Endothelial cell of umbilical vein (primary cell): ENCODE measurements around the gene ATP2A2. TPM values are rescaled to one million over a fixed set of nuclear protein-coding genes. Genes with fewer than 3 reads are reported as not detected.

Experiments
- BruUV-seq: library from RNA; stranded (reverse); fragments of 400-500 nt; replicated peaks from 2 replicates; lab custom pipeline; 2021; lab: Mats Ljungman, UMichigan
- CTCF ChIA-PET: fragments of 300-600, 350-600 bp; sonication (Branson Sonifier 250); formaldehyde crosslinking; loops from one replicate; lab custom pipeline; 2021; ENCODE audit warnings: antibody characterized with exemption, inconsistent platforms; lab: Charles Lee
- POLR2A ChIA-PET: fragments of 300-600, 350-600 bp; sonication (Branson Sonifier 250); formaldehyde crosslinking; loops from one replicate; lab custom pipeline; 2021; ENCODE audit warnings: antibody characterized with exemption, inconsistent platforms; lab: Charles Lee
- DNase-seq: peaks from one replicate; pipeline ENCODE4 v3.0.0-alpha.2; 2011; ENCODE audit warnings: low read depth, low spot score
- FAIRE-seq: peaks from 2 replicates; lab custom pipeline; 2011; peaks lifted over from hg19 to GRCh38; lab: Jason Lieb, UNC
- H2AFZ ChIP-seq: 2 replicates; pipeline ENCODE4 v1.6.0; 2012; ENCODE audit warnings: low read depth, low read length, control low read depth, inconsistent platforms
- H3K27ac ChIP-seq: 2 replicates; pipeline ENCODE4 v1.5.1; 2011; ENCODE audit warnings: low read depth, mild to moderate bottlenecking, control low read depth, low read length, moderate library complexity; ENCODE audit not compliant: insufficient read depth
- H3K27me3 ChIP-seq, 2 experiments: 2 replicates each; pipeline versions ENCODE4 v1.6.0 to v1.6.1; 2011; ENCODE audit warnings: low read length in 2 of 2, mixed read lengths in 1 of 2; ENCODE audit not compliant: control insufficient read depth in 2 of 2, insufficient read depth in 2 of 2
- H3K36me3 ChIP-seq, 2 experiments: 2 replicates in 1 of 2; 3 replicates in 1 of 2; pipeline ENCODE4 v1.5.1; 2011; ENCODE audit warnings: low read length in 2 of 2, mild to moderate bottlenecking in 1 of 2, moderate library complexity in 1 of 2; ENCODE audit not compliant: control insufficient read depth in 2 of 2, insufficient read depth in 2 of 2; ENCODE audit errors: extremely low read depth in 1 of 2
- H3K4me1 ChIP-seq: 3 replicates; pipeline ENCODE4 v1.5.1; 2011; ENCODE audit warnings: mild to moderate bottlenecking, low read length; ENCODE audit not compliant: control insufficient read depth, insufficient read depth; ENCODE audit errors: extremely low read depth
- H3K4me2 ChIP-seq: 2 replicates; pipeline ENCODE4 v1.6.1; 2011; ENCODE audit warnings: low read length, control low read depth, mixed read lengths; ENCODE audit not compliant: insufficient read depth
- H3K4me3 ChIP-seq, 3 experiments: fragments of 200-600 bp in 1 of 3; sonication (generic), shearing (Covaris generic) in 1 of 3; replicated peaks in 1 of 3; 2 replicates each; pipeline ENCODE4 v1.5.1; 2011 to 2016; ENCODE audit warnings: control low read depth in 3 of 3, low read length in 3 of 3, mild to moderate bottlenecking in 2 of 3, inconsistent platforms in 1 of 3, low read depth in 1 of 3, moderate library complexity in 1 of 3; ENCODE audit not compliant: insufficient read depth in 1 of 3
- H3K79me2 ChIP-seq: 2 replicates; pipeline ENCODE4 v1.6.0; 2012; ENCODE audit warnings: low read length, inconsistent platforms; ENCODE audit not compliant: control insufficient read depth, insufficient read depth
- H3K9ac ChIP-seq: replicated peaks from 2 replicates; pipeline ENCODE3; 2011; ENCODE audit warnings: low read length, control low read depth; ENCODE audit not compliant: insufficient read depth; ENCODE audit errors: extremely low read depth
- H3K9me1 ChIP-seq: replicated peaks from 3 replicates; pipeline ENCODE4 v1.6.0; 2011; ENCODE audit warnings: mild to moderate bottlenecking, low read length; ENCODE audit not compliant: control insufficient read depth, insufficient read depth; ENCODE audit errors: extremely low read depth
- H3K9me3 ChIP-seq: replicated peaks from 2 replicates; pipeline ENCODE4 v1.5.1; 2012; ENCODE audit warnings: low read length, inconsistent platforms; ENCODE audit not compliant: control insufficient read depth, insufficient read depth
- H4K20me1 ChIP-seq: replicated peaks from 2 replicates; pipeline ENCODE3; 2011; ENCODE audit warnings: mild to moderate bottlenecking, low read length; ENCODE audit not compliant: control insufficient read depth, insufficient read depth; ENCODE audit errors: extremely low read depth
- EZH2 ChIP-seq: IDR thresholded peaks from 2 replicates; pipeline ENCODE4 v1.6.1; 2012; ENCODE audit warnings: borderline replicate concordance, low read depth, mild to moderate bottlenecking, moderate library complexity, low read length, inconsistent platforms; ENCODE audit not compliant: severe bottlenecking
- FOS ChIP-seq: IDR thresholded peaks from 2 replicates; pipeline ENCODE4 v1.6.1; 2011; ENCODE audit warnings: mild to moderate bottlenecking, low read length, moderate library complexity, borderline replicate concordance; ENCODE audit not compliant: insufficient read depth
- GATA2 ChIP-seq: IDR thresholded peaks from 2 replicates; pipeline ENCODE4 v1.7.0; 2011; ENCODE audit warnings: low read depth, mild to moderate bottlenecking, moderate library complexity, mixed read lengths, low read length; ENCODE audit not compliant: insufficient read length, insufficient read depth
- JUN ChIP-seq: IDR thresholded peaks from 2 replicates; pipeline ENCODE4 v1.6.1; 2011; ENCODE audit warnings: borderline replicate concordance, low read depth; ENCODE audit not compliant: insufficient read length, insufficient read depth
- MYC ChIP-seq: IDR thresholded peaks from one replicate; pipeline ENCODE4 v1.6.1; 2011; ENCODE audit warnings: mild to moderate bottlenecking, low read depth, low read length
- POLR2A ChIP-seq: IDR thresholded peaks from 2 replicates; pipeline ENCODE4 v1.6.1; 2012; ENCODE audit warnings: low read depth, mild to moderate bottlenecking, control low read depth, low read length
- POLR2AphosphoS5 ChIP-seq: IDR thresholded peaks from 2 replicates; pipeline ENCODE4 v1.6.1; 2012; ENCODE audit warnings: low read depth, mild to moderate bottlenecking, control low read depth, low read length, moderate library complexity; ENCODE audit not compliant: insufficient read depth
- dilution Hi-C: fragments of 300-500 bp; cut with MboI; formaldehyde crosslinking; loops from one replicate; pipeline ENCODE4 v1.15.0; 2019; ENCODE audit warnings: low sequenced_read_pairs; ENCODE audit not compliant: extremely low pct_ligation_motif_present
- intact Hi-C: fragments of 100-400 bp; cut with micrococcal nuclease; formaldehyde crosslinking; loops from one replicate; pipeline ENCODE4 v1.10.0; 2022
- polyA plus RNA-seq, 4 experiments: library from polyadenylated mRNA; depleted of rRNA in 3 of 4; stranded (reverse) in 3 of 4; unstranded in 1 of 4; fragments of >200 nt; gene quantifications; 2 replicates each; pipeline versions ENCODE4 v1.2.1 to v1.2.3, GENCODE V29; 2011 to 2012; ENCODE audit warnings: missing spikeins in 1 of 4
- total RNA-seq: library from RNA; stranded (reverse); gene quantifications from 2 replicates; pipeline ENCODE4 v1.2.3, GENCODE V29; 2021
- TF ChIP-seq, protein P1 (sequence below), 2 donors: IDR thresholded peaks; 1 replicate in 1 of 2; 2 replicates in 1 of 2; pipeline ENCODE4 v1.5.1; 2011; ENCODE audit warnings: low read length in 2 of 2, mild to moderate bottlenecking in 2 of 2, moderate library complexity in 2 of 2, control low read depth in 1 of 2, inconsistent platforms in 1 of 2, low read depth in 1 of 2; ENCODE audit not compliant: insufficient read depth in 1 of 2; ENCODE audit errors: extremely low read depth in 1 of 2
- TF ChIP-seq, protein P2 (sequence below): IDR thresholded peaks from 2 replicates; pipeline ENCODE4 v1.6.1; 2011; ENCODE audit not compliant: insufficient read depth, insufficient read length

ATP2A2 gene
- total and polyA plus RNA-seq, 2 donors (not counting 3 experiments of a cell fraction or from before 2014, with no cell fraction given) = 102 to 239 TPM

DNA sequence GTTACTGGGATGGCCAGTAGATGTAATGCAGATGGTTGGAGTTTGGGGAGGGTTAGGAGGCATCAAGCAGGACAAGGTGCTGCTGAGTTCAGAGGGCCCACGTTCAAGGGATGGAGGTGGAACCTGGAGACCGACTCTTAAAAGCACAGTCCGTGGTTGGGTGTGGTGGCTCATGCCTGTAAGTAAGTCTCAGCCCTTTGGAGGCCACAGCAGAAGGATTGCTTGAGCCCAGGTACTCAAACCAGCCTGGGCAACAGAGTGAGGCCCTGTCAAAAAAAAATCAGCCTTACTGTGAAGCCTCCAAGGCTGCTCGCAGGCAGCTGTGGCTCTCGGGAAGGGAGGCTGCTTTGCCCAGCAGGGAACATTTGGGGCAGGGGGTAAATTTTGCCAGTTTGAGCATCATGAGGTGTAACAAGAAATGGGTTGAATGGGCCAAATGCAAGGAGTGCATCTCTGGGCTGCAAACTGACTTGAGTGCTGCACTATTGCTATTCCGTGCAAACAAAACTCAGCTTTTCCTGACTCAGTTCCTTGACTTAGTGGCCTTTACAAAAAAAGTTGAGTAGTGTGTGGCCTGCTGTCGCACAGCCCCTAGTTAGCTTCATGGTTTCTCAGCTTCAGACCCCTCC is 67.5 kb downstream of the ATP2A2 start:
- Histone ChIP-seq H4K20me1 (no peaks in the 10 kb centered on the region), H3K27ac (no peak overlapping the region), H3K79me2 (no peaks in the 10 kb centered on the region), H3K9ac (no peak overlapping the region), H3K4me3 (no peak overlapping the region), H3K9me1 (no peaks in the 10 kb centered on the region), H3K27me3 (no peaks in the 10 kb centered on the region), H3K36me3 (peaks cover 32 to 54% of the 10 kb centered on the region in 2 experiments), H2AFZ (no peak overlapping the region), H3K4me2 (no peak overlapping the region), H3K4me1 (peaks cover 11% of the 10 kb centered on the region), H3K9me3 (no peaks in the 10 kb centered on the region)
- dilution Hi-C loops = no loop called here
- TF ChIP-seq POLR2A (no peak), POLR2AphosphoS5 (no peak), JUN (no peak), GATA2 (no peak), FOS (no peak), MYC (no peak), EZH2 (no peak)
- TF ChIP-seq, protein P1, sequence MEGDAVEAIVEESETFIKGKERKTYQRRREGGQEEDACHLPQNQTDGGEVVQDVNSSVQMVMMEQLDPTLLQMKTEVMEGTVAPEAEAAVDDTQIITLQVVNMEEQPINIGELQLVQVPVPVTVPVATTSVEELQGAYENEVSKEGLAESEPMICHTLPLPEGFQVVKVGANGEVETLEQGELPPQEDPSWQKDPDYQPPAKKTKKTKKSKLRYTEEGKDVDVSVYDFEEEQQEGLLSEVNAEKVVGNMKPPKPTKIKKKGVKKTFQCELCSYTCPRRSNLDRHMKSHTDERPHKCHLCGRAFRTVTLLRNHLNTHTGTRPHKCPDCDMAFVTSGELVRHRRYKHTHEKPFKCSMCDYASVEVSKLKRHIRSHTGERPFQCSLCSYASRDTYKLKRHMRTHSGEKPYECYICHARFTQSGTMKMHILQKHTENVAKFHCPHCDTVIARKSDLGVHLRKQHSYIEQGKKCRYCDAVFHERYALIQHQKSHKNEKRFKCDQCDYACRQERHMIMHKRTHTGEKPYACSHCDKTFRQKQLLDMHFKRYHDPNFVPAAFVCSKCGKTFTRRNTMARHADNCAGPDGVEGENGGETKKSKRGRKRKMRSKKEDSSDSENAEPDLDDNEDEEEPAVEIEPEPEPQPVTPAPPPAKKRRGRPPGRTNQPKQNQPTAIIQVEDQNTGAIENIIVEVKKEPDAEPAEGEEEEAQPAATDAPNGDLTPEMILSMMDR (IDR thresholded peaks at IDR 0.05; ENCODE audit: extremely low read depth in 1 of 2, insufficient read depth in 1 of 2, low read depth in 1 of 2, low read length in 2 of 2) = no peak
- TF ChIP-seq, protein P2, sequence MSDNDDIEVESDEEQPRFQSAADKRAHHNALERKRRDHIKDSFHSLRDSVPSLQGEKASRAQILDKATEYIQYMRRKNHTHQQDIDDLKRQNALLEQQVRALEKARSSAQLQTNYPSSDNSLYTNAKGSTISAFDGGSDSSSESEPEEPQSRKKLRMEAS = no peak
- CTCF ChIA-PET = interaction anchor here (0.7 to 1.2 kb wide), 2 partner anchors 83 to 254 kb away, joined by 3 to 4 read pairs; no protein-coding TSS in a partner anchor
- intact Hi-C loops = no loop called here
- no TSS peak for BruUV-seq
- POLR2A ChIA-PET = no interaction called here
- no peak for DNase-seq
- no peak for FAIRE-seq
